ENCODE results near the gene ZNF846. TPM values are rescaled to one million over a fixed set of nuclear protein-coding genes. Genes with fewer than 3 reads are reported as not detected.

Gene ZNF846
- total and polyA plus RNA-seq, 2 experiments from 2014 or later: 23.3 to 26.0 TPM

- Histone ChIP-seq H3K4me2 (no peak overlapping the region), H3K27me3 (no peaks in the 10 kb centered on the region), H3K9me3 (ENCODE audit: low read depth) (no peaks in the 10 kb centered on the region)
Observed at GRCh38 chr19:9799162-9799561, 30.6 kb upstream of the ZNF846 start.

GRCh38 chr19:9797871-9798270, 29.3 kb upstream of the ZNF846 start:
- 80% methylated on average over 5 of the region's 5 CpGs for WGBS (ENCODE audit: low lambda C conversion rate, missing lambda C conversion rate)
- Histone ChIP-seq H3K27ac (peak overlapping the region; percentile 34), H2AFZ (no peak overlapping the region), H4K20me1 (ENCODE audit: insufficient read depth, poor library complexity, severe bottlenecking) (no peaks in the 10 kb centered on the region), H3K9me3 (ENCODE audit: low read depth) (no peaks in the 10 kb centered on the region), H3K36me3 (replicated peaks; ENCODE audit: insufficient read depth, low read depth) (no peaks in the 10 kb centered on the region), H3K27me3 (no peaks in the 10 kb centered on the region), H3K9me2 (replicated peaks; ENCODE audit: insufficient read depth) (no peaks in the 10 kb centered on the region), H3K4me2 (no peak overlapping the region), H3K4me3 (no peak overlapping the region), H3K4me1 (ENCODE audit: insufficient read depth) (no peaks in the 10 kb centered on the region), H3K79me2 (peaks cover 5% of the 10 kb centered on the region)
- TF ChIP-seq EZH2 (IDR thresholded peaks at IDR 0.05; ENCODE audit: borderline replicate concordance): no peak
- no peak for TF ChIP-seq EZH2phosphoT487 (IDR thresholded peaks at IDR 0.05; ENCODE audit: low read depth, severe bottlenecking, unreplicated experiment)
- no peak for TF ChIP-seq CTCF (IDR thresholded peaks at IDR 0.05; ENCODE audit: poor library complexity)
- no peak for DNase-seq (ENCODE audit: low spot score)

More at GRCh38 chr19:9799162-9799561, 30.6 kb upstream of the ZNF846 start:
- H2AFZ ChIP-seq: no peak overlapping the region
- TF ChIP-seq EZH2 (IDR thresholded peaks at IDR 0.05; ENCODE audit: borderline replicate concordance) (no peak), EZH2phosphoT487 (IDR thresholded peaks at IDR 0.05; ENCODE audit: low read depth, severe bottlenecking, unreplicated experiment) (no peak), CTCF (IDR thresholded peaks at IDR 0.05; ENCODE audit: poor library complexity) (no peak)
- H3K9me2 ChIP-seq (replicated peaks; ENCODE audit: insufficient read depth): no peaks in the 10 kb centered on the region
- no peak overlapping the region for H3K27ac ChIP-seq
- H3K79me2 ChIP-seq: no peaks in the 10 kb centered on the region
- H3K4me3 ChIP-seq: no peak overlapping the region
- H3K36me3 ChIP-seq (replicated peaks; ENCODE audit: insufficient read depth, low read depth): no peaks in the 10 kb centered on the region
- no peak for DNase-seq (ENCODE audit: low spot score)
- H3K4me1 ChIP-seq (ENCODE audit: insufficient read depth): no peaks in the 10 kb centered on the region
- no peaks in the 10 kb centered on the region for H4K20me1 ChIP-seq (ENCODE audit: insufficient read depth, poor library complexity, severe bottlenecking)

GRCh38 chr19:9796113-9796773, 27.7 kb upstream of the ZNF846 start:
- H3K36me3 ChIP-seq (replicated peaks; ENCODE audit: insufficient read depth, low read depth): no peaks in the 10 kb centered on the region
- peak; percentile 89 for DNase-seq (ENCODE audit: low spot score)

More at GRCh38 chr19:9796113-9796773, 27.7 kb upstream of the ZNF846 start:
- Histone ChIP-seq H3K9me3 (ENCODE audit: low read depth) (no peaks in the 10 kb centered on the region), H3K4me3 (no peak overlapping the region), H3K27ac (peak overlapping the region; percentile 18), H3K4me2 (no peak overlapping the region), H3K9me2 (replicated peaks; ENCODE audit: insufficient read depth) (no peaks in the 10 kb centered on the region), H3K27me3 (no peaks in the 10 kb centered on the region), H4K20me1 (ENCODE audit: insufficient read depth, poor library complexity, severe bottlenecking) (no peaks in the 10 kb centered on the region), H2AFZ (peak overlapping the region; percentile 19), H3K79me2 (peaks cover 5% of the 10 kb centered on the region), H3K4me1 (ENCODE audit: insufficient read depth) (no peaks in the 10 kb centered on the region)
- TF ChIP-seq EZH2 (IDR thresholded peaks at IDR 0.05; ENCODE audit: borderline replicate concordance): no peak
- peak; percentile 82 for TF ChIP-seq CTCF (IDR thresholded peaks at IDR 0.05; ENCODE audit: poor library complexity)
- 54% methylated on average over 6 of the region's 6 CpGs for WGBS (ENCODE audit: low lambda C conversion rate, missing lambda C conversion rate)
